Occipital lobe (tissue), 3 donors: Measurements from ENCODE around the gene LGSN. TPM values are rescaled to one million over a fixed set of nuclear protein-coding genes. Genes with fewer than 3 reads are reported as not detected.
"Not testable (repeated sequence)": the region's sequence is repeated elsewhere in the genome, so short reads cannot be mapped to it uniquely, and the experiment has no call there.

ENCODE experiments used
- DNase-seq: peaks from one replicate; lab custom pipeline; 2025; lab: John Stamatoyannopoulos, UW
- small RNA-seq: library from RNA; depleted of rRNA; stranded (forward); fragments of <200 nt; gene quantifications from one replicate; pipeline ENCODE3, GENCODE V24; 2014
- total RNA-seq: library from RNA; depleted of rRNA; stranded (reverse); fragments of >200 nt; gene quantifications from one replicate; pipeline ENCODE4 v1.2.3, GENCODE V29; 2014

Gene LGSN
- total RNA-seq, 1 donor from 2014 or later = 0.47 TPM

DNA sequence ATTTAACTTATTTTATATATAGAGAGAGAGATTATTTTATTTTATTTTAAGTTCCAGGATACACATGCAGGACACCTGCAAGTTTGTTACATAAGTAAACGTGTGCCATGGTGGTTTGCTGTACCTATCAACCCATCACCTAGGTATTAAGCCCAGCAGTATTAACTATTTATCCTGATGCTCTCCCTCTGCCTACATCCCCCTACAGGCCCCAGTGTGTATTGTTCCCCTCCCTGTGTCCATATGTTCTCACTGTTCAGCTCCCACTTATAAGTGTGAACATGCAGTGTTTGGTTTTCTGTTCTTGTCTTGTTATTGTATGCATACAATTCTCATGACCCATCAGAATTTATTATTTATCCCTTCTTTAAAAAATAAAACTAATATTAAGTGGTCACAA, 73.9 kb downstream of the LGSN start:
- DNase-seq = no peak

GRCh38 chr6:63245420-63245819, 74.4 kb downstream of the LGSN start:
- no peak for DNase-seq

- DNase-seq = no peak
These were observed 83.4 kb downstream of the LGSN start for GRCh38 chr6:63236398-63236817.

DNA sequence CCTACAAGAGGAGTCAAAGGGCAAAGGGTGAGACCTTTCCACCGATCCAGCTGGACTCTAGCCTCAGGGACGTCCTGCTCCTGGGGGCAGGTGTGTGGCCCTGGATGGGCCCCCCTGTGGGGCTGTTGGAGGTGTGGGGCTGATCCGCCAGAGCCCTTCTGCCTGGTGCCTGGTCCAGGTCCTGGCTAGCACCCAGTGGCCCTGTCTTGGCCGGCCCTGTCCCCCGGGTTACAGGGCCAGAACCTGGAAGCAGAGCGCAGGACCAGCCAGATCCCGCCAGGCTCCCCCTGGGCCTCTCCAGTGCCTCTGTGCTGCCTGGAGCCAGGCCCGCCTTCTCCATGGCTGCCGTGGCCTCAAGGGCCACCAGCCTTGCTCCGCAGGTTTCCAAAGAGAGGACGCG, 89.3 kb downstream of the LGSN start:
- not testable (repeated sequence) for DNase-seq

- not testable (repeated sequence) for DNase-seq
These were observed 89.8 kb downstream of the LGSN start for GRCh38 chr6:63230027-63230426.

GRCh38 chr6:63227928-63228894, 91.6 kb downstream of the LGSN start:
- DNase-seq = not testable (repeated sequence)

- DNase-seq = not testable (repeated sequence)
These were observed 93.8 kb downstream of the LGSN start for GRCh38 chr6:63225987-63226386.

Small RNAs within 50 kb of the gene (small RNA-seq; reads per million reads assigned to genes)
- gene SPTLC1P3 = not detected

Other genes starting within 250 kb of the LGSN start
- gene FKBP1C, start 108.5 kb downstream of the LGSN start, total RNA-seq = 0.31 TPM